HG03095 (cell line): ENCODE data around the gene HNRNPH1.

Source experiments
- ATAC-seq: cut with Tn5 transposase; IDR thresholded peaks from one replicate; pipeline ENCODE4 v1.9.1; 2021; ENCODE audit warnings: moderate library complexity; ENCODE audit not compliant: unreplicated experiment

The HNRNPH1 gene

DNA sequence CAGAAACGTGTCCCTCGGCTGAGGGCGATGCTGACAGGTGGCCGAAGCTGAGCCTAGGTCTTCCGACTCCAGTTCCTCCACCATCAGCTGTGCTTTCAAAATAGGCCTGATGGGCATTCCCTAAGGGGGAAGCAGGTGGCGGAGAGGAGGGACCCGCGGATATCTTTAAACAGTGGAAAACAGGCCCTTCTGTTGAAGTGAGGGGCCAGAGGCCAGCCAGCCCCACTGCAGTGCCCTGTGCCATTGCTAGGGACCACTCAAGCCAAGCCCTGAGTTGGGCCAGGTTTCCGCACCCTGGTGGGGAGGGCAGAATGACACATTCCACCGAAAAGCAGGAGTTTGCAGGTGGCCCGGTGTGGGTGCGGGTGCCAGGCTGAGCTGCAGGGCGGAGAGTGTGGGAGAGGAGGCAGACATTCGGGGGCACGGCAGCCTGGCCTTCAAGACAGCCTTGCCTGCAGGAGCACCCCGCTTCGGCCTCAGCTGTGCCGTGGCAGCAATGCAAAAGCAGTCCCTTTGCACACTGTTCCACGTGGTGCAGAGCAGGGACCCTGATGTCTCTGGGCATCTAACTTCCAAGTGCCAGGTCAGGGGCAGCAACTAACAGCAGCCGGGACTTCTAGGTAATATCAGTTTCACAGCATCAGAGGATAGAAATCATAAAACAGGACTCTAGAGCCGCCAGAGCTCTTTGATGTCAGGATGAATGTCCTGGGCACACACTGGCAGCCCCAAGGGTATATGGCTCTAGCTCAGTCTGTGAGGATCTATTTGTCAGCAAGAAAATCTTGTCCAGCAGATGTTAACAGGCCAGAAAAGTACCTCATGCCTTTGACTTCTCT lies 17.2 kb downstream of the HNRNPH1 start:
- ATAC-seq, result no peak

DNA sequence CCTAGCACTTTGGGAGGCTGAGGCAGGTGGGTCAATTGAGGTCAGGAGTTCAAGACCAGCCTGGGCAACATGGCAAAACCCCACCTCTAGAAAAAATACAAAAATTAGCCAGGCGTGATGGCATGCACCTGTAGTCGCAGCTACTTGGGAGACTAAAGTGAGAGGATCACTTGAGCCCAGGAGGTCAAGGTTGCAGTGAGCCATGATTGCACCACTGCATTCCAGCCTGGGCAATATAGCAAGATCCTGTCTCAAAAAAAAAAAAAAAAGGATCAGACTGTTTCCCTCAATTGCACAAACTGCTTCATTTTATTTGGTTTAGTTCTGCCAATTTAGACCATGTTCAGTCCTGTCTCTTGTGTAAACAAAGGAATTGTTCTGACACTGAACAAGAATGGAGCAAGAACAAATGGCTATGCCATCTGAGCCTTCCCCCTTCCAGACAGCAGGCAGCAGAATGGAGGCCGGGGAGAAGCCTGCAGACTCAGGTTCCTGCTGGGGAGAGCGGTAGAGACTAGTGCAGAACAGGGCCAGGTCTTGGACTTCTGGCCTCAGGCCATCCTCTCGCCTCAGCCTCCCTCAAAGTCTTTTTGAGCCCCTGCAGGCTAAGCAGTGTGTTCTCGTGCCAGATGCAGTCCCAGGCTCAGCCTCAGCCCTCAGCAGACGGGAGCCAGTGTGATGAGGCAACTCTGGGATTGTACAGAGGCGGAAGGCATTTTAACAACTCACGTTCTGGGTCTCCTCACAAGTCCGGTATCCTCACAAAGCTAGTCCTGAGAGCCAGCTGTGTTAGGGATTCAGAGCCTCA lies 18.2 kb downstream of the HNRNPH1 start:
- no peak for ATAC-seq

DNA sequence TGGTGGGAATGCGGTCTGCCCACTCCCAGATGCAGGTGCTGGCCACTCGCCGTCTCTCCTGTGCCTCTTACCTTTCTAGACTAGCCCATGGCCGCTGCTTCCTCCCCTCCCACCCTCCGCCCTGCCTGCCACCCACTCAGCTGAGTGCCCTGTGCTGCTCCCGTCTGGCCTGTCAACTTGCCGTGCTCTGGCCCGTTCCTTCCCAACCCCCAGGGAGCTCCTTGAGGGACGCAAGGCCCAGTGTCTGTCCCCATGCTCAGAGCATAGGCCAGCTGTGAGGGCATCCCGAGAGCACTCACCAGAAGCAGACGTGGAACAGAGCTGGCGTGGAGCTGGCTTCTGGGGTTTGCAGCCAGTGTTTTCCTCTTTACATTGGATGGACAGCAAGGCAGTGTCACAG lies 20.2 kb downstream of the HNRNPH1 start:
- no peak for ATAC-seq

DNA sequence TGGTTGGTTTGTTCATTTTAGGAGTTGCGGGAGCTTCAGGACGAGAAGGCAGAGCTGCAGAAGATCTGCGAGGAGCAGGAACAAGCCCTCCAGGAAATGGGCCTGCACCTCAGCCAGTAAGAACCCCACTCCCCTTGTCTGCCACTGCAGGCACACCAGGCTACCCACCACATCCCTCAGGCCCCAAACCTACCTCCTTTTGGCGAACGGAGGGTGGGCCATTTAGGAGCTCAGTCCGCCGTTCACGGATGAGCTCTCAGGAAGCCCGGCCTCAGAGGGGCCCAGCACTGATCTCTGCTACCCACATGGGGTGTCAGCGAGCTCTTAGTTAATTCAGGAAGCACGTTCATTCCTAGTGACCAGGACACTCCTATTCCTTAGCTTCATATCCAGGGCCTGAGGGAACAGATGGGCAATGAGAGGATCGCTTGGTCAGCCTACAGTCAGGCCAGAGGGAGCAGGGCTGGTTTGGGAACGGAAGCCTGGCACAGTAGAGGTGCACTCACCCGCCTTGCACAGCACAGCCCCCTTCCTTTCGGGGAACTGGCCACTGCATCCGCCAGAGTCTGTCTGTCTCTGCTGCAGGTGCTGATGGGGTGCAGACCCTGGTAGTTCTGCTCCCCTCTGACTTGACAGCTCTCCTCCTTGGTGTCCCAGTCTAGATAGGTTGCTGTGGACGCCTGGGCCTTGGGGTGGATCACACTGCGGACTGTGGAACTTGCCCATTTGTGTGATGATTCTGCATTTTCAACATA lies 21.4 kb downstream of the HNRNPH1 start:
- ATAC-seq, result no peak

DNA sequence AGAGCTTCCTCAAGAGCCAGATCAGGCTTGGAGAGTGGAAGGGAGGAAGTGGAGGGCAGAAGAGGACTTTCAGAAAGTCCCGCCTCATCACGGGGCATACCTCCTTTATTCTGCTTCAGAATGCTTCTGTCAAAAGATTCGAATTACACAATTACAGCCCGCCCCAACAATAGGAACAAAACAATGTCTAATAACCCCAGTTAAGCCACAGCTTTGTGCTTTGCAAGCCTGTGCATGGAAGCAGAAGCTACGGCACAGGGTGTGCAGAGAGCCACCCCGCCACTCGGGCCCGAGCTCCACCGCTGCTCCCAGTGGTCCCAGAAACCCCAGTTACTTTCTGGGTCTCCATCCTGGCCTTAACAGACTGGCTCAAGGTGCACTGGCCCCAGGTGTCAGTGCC lies 23.5 kb downstream of the HNRNPH1 start:
- no peak for ATAC-seq

DNA sequence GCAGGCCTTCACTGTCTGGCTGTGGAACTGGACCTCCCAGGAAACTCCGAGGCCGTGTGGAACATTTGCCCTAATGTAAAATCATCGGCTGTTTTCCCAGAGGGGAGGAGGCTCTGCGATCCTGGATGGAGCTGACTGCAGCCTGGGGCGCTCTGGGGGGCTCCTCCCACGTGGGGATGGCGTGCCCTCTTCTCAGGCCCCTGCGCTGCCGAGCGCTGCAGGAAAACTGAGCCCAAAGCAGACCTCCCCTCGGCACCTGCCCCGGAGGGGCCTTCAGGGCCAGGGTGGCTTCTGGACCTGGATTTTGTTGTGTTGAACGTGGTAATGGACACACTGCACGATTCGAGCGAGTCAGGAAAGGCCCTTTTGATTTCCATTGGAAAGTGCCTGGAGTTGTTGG lies 23.9 kb downstream of the HNRNPH1 start:
- ATAC-seq, result no peak

DNA sequence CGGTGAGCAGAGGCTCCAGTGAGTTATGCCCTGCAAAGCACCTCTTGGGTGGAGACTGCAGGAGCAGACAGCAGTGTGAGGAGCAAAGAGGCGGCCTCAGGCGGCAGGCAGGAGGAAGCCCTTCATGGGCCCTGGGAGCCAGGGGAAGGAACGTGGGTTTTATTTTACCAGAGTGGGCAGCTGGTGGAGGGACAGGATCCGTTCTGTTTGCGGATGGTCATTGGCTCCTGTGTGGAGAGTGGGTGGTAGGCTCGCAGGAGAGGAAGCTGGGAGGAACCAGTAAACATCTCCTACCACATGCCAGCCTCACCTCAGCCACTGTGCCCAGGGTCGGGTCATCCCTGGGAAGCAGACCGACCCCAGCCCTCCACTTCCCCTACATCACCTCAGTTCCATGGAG lies 24.4 kb downstream of the HNRNPH1 start:
- no peak for ATAC-seq

DNA sequence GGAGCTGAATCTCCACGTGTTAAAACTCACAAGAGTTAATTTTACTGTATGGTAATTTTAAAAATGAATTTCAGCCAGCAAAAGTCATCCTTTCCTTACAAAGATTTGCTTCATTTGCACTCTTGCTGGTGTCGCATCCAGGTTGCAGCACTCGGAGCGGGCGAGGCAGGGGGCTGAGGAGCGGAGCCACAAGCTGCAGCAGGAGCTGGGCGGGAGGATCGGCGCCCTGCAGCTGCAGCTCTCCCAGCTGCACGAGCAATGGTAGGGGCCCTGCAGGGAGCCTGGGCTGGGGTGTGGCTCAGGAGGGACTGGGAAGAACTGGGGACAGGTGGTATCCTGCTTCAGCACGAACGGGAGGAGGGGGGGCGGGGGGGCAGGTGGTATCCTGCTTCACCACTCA lies 27.1 kb downstream of the HNRNPH1 start:
- no peak for ATAC-seq

DNA sequence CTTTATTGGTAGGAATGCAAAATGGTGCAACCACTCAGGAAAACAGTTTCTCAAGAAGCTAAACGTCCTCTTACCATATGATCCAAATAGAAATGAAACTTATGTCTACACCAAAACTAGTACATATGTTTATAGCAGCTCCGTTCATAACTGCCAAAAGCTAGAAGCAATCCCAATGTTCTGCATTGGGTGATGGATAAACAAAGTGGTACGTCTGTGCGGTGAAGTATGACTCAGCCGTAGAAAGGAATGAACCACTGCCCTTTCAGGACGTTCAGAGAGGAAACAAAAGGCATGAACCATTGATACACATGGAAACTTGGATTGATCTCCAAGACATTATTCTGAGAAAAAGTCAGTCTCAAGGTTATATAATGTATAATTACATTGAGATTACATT lies 27.6 kb downstream of the HNRNPH1 start:
- ATAC-seq, result no peak

DNA sequence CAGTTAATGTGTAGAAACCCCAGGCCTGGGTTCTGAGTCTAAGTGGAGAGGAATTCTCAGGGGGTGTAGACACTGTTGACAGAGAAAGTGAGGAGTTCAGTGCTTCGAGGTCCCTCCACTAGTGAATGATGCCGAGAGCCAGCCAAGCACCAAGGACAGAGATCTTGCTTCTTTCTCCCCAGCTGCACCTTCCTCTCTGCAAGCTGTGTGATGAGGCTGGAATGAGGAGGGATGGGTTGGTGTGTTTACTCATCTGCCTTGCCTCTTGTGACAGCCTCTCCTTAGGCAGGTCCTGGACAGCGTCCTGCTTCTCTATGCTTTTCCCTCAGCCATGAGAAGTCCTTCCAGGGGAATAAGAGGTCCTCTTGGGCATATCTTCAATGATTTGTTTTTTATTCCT lies 35.3 kb downstream of the HNRNPH1 start:
- no peak for ATAC-seq

DNA sequence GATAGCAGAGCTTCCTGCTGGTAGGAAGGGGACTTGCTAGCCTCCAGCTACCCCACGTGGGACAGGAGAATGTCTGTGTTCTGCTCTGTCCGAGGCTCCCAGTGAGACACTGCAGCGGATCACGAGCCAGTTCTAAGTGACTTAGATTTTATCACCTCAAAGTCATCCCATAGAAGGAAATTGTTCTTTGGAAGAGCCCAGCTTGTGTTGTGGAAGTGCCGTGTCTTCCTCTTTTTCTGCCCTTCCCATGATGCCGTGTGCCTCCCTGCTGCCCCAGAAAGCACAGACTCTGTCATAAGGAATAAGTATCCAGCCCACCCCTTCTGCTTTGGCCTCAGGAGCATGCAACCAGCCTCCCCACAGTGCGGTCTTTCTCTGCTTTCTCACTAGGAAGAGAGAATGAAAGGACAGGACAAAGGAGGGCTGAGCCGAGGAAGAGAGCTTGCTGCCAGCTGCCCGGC lies 37.5 kb downstream of the HNRNPH1 start:
- no peak for ATAC-seq

DNA sequence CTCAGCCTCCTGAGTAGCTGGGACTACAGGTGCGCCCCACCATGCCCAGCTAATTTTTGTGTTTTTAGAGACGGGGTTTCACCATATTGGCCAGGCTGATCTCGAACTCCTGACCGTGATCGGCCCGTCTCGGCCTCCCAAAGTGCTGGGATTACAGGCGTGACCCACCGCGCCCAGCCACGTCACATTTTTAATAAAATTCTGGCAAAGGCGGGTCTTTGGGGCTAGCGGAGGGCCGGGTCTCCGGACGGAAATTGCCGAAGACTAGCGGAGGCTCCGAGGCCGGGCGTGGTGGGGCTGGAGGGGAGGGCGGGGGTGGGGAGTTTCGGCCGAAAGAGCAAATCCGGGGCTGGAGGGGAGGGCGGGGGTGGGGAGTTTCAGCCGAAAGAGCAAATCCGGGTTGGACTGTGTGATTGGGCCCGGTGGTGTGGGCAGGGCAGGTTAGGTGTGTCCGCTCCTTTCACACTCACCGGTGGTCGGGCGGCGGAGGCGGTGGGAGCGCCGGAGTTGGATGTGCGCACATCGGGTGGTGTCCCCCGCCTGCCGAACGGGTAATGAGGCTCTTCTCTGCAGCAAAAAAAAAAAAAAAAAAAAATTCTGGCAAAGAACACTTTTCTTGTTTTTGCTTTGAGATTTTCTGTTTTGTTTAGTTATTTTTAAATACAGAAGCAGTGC lies 46.0 kb downstream of the HNRNPH1 start:
- ATAC-seq, result no peak

DNA sequence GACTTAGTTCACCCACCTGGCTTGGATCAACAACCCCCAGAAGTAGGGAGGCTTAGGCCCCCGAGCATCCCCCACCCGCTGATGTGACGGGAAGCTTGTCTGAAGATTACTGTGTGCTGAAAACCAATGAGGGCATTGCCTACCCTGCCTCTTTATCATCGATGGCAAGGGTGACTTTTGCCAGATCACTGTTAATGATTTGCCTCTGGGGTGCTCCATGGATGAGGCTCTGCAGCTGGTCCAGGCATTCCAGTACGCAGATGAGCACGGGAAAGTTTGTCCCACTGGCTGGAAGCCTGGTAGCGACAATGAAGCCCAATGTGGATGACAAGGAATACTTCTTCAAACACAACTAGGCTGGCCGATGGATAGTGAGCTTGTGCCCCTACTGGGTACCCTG lies 51.1 kb downstream of the HNRNPH1 start:
- no peak for ATAC-seq

DNA sequence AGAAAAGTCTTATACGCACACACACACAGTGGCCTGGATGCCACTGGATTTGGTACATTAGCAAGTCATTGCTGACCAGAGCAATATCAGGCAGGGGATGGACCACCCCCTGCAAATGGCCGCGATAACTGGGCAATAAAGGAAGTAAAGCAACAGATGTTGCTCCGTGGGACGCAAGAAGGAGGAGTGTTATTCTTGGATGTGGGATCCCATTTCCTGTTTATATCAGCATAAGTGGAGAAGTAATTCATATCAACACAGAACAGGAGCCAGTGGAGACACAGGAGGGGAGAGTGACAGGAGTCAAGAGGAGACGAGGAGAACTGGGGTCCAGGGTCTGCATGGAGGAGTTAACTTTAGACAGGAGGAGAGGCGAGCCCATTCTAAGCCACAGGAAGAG lies 54.8 kb downstream of the HNRNPH1 start:
- no peak for ATAC-seq

DNA sequence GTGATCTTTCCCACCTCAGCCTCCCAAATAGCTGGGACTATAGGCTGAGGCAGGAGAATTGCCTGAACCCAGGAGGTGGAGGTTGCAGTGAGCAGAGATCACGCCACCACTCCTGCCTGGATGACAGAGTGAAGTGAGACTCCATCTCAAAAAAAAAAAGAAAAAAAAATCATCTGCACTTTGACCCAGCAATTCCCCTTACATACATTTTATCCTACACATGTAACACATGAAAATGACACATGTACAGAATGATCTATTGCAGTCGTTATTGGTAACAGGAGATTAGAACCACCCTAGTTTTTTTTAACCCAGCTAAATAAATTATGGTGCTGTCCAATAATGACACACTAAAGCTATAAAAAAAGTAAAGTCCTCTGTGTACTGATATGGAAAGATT lies 58.9 kb downstream of the HNRNPH1 start:
- no peak for ATAC-seq
